ENCODE data around the gene PHLPP1.

The PHLPP1 gene

DNA sequence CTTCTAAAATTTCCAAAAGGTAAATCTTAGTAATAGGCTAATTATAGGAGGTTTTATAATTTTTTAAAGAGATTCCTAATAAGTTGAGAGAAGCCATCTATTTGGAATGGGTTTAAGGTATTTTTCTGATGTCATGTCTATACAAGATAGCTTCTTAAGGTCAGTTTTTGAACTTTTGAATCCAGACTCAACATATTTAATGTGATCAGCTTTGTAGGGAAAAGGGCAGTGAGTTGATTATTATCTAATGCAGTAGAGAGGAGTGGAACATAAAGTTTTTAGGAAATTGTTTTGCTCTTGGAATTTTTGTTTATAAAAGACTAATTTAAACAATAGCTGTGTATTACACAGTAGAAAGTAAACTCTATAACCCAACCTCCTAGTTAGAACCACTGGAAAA lies 96.3 kb downstream of the PHLPP1 start:
- no peak for DNase-seq (ENCODE audit: low read depth)

DNA sequence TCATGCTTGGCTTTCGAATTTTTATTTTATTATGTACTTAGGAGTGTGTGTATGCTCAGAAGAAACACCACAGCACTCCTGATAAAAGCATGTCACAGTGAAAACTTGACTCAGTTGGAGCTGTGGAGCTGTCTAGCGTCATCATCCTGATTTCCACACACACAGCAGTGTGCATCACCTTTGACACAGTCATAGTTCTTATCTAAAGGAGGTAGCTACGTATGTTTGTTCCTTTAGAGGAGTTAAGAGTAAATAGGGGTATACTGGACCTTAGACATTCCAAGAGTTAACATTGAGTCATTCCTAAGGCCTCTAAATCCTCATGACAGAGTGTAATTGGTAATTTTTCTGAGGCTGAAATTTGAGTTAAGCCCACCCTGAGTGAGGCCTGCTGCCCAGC lies 96.9 kb downstream of the PHLPP1 start:
- DNase-seq (ENCODE audit: low read depth) = no peak

DNA sequence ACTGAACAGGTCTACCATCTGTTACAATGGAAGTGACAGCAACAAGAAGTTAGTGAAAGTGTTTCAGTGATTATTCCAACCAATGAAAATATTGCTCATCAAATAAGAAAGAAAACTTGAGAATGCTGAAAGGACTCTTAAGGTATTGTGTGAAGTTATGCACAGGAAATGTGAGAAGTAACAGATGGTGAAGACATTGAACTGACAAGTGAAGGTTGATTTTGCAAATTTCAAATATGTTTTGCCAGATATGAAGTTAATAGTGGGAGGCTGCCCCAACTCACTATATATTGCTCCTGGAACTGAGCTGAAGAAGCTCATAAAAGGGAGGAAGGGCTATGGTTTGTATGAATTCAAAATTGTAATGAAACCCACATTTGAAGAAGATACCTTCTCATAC lies 97.5 kb downstream of the PHLPP1 start:
- DNase-seq (ENCODE audit: low read depth) = no peak

DNA sequence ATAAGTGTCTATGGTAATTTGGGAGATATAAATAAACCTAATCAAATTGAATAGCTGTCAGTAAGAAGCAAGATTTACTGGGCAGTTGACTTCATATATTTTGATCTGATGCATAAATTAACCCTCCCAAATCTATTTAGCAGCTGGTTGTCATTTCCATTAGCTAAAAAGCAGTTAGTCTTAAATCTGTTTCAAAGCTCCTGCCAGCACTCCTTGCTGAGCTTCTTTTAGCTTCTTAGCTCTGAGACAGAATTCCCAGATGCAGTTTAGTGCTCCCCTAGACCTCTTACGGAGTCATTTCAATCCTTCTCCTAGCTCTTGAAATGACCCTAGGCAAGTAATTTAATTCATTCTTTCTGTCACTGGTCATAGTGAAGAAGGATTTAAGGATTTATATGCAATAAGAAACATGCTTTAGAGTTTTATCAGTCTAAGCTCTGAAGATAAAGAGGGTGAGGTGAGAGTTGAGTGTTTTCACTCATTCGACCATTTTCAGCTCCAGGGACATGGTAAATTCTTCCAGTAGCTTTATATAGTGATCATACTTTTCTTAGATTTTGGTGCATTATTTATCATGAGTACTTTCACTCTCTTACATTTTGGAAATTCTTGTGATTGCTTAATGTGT lies 98.9 kb downstream of the PHLPP1 start:
- no peak for DNase-seq (ENCODE audit: low read depth)

DNA sequence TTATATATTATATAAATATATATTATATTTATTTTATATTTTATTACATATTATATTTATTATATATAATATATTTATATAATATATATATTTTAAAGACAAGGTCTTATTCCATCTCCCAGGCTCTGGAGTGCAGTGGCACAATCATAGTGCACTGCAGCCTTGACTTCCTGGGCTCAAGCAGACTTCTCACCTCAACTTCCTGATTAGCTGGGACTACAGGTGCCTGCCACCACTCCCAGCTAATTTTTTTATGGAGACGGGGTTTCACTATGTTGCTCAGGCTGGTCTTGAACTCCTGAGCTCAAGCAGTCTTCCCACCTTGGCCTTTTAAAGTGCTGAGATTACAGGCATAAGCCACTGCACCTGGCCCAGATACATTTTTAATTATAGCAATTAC lies 110.0 kb downstream of the PHLPP1 start:
- no peak for DNase-seq (ENCODE audit: low read depth)

DNA sequence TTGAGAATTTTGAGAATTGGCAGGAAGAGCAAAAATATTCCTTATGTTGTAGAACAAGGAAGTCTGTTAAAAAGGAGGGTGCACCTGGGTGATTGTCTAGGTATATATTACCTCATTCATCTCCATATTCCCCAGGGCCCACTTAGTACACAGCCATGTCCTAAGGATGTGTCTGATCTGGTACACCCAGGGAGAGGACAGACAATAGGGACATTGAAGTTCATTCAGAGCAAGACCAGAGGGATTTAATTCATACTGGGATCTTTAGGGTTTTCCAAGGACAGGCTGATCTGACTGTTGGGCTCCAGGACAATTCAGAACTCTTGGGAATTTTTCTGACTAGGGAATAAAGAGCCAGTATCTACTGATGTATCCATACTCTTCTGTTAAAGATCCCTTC lies 112.1 kb downstream of the PHLPP1 start:
- DNase-seq (ENCODE audit: low read depth) = no peak

DNA sequence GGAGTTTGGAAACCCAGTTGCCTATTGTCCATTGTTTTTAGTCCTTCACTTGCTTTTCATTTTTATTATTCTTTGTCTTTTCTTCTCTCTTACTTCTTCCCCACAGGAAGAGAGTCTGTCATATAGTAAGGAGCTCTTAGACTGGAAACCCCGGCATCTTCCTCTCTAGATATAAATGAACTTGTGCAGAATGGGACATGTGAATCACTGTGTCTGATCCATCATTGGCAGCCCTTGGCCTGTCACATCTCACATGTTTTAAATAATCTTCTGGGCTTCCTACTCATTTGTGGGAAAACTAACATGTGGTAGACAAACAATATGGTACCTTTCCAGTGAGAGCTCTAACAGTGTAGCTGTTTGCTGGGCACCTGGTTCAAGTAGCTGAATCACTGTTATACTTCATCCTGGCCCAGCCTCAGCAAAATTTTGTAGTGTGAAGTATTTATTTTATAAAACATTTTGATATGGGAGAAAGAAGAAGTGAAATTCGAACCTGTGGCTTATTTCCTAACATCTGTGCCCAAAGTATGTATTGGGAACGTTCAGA lies 112.8 kb downstream of the PHLPP1 start:
- DNase-seq (ENCODE audit: low read depth) = no peak

DNA sequence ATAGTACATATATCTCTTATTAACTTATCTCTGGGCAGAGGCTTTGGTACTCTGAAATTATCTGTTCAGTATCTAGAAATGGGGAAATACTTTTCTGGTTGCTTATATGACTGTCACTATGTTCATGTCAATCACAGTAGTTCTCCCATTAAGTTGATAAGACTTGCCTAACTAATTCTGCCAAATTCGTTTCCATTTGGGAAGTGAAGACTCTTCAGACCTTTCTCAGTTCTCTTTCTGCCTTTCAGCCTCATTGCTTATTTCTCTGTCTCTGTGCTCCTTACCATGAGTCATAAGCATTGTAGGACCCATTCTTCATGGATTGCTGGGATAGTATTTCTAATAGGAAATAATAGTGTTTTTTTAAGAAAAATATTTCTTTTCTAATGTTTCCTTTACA lies 113.5 kb downstream of the PHLPP1 start:
- DNase-seq (ENCODE audit: low read depth) = no peak

DNA sequence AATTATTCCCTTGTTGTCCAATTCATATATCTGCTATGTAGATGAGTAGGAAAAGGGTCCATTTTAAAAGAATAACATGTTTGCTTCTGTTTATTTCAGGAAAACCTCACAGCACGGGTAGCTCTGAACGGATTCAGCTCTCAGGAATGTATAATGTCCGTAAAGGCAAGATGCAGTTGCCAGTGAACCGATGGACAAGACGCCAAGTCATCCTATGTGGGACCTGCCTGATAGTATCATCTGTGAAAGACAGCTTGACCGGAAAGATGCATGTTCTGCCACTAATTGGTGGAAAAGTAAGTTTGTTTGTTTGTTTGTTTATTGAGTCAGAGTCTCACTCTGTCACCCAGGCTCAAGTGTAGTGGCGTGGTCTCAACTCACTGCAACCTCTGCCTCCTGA lies 114.6 kb downstream of the PHLPP1 start:
- no peak for DNase-seq (ENCODE audit: low read depth)

DNA sequence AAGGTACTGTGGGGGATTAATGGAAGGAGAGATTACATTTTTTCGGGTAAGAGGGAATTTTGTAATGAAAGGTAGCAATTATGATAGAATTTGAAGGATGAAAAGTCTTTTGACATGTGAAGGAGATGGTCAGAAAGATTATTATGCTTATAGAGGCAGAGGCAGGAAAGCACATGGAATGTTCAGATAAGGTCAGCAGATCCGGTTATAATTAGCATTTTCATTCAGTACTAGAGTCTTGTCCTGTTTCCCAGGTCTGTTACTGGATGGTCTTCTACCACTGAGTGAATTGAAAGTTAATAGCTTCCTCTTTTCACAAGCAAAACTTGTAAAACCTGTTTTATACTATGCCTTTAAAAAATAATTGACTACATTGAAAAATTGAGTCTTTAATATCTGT lies 116.9 kb downstream of the PHLPP1 start:
- DNase-seq (ENCODE audit: low read depth) = no peak

DNA sequence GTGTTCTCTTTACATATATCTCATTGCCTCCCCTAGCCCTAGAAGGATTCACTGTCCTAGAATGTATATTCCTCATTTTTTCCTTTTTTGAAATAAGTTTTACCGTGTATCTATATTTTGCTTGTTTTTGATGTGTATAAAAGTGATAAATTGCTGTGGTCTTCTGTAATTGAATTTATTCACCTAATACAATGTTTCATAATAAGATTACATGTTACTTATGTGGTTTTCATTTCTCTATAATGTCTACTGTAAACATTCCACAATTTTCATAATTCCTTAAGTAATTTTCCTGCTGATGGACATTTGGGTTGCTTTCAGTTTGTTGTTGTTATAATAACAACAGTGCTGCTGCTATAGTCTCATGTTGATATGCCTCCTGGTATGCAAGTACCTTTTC lies 118.2 kb downstream of the PHLPP1 start:
- DNase-seq (ENCODE audit: low read depth) = no peak

DNA sequence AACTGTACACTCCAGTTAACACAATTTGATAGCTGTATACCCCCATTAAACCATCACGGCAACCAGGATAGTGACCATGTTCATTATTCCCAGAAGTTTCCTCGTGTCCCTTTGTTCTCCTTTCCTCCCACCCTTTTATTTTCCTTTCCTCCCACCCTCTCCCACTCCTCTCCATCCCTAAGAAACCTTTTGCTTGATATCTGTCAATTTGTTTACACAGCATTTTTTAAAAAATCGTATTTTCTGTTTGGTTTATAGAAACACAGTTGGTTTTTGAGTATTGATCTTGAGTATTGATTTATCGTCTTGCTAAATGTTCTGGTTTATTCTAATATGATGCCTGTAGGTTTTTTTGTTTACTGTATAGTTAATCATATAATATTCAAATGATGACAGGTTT lies 119.4 kb downstream of the PHLPP1 start:
- no peak for DNase-seq (ENCODE audit: low read depth)

DNA sequence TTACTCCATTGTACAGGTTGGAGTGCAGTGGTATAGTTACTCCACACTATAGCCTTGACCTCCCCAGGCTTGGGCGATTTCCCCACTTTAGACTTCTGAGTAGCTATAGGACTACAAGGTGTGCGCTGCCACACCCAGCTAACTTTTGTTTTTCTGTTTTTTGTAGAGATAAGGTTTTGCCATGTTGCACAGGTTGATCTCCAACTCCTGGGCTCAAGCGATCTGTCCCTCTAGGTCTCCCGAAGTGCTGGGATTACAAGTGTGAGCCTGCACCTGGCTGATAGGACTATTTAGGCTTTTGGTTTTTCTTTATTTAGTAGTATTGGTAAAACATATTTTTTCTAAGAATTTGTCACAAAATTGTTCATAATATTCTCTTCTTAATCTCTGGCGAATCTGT lies 121.7 kb downstream of the PHLPP1 start:
- DNase-seq (ENCODE audit: low read depth) = no peak

DNA sequence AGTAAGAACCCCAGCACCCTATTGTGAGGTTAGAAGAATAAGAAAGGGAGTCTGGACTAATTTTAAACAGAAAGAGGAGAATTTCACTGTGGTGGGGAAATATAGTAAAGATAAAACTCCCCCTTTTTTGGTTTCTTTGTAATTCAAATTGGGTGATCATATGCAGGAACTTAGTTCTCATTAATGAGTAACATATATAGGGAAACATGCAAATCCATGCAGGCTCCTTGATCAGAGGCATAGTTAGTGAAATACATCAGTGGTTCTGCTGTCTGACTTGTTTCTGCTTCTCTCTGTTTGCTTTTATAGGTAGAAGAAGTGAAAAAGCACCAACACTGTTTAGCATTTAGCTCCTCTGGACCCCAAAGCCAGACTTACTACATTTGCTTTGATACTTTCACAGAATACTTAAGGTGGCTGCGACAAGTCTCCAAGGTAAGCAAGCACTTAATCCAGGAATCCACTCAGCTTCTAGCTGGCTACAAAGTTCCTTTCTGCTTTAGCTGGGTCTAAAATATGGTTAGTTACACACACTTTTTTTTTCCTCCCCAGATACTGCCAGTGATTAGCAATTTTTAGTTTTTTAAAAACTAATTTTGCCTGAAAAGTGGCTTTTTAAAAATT lies 123.2 kb downstream of the PHLPP1 start:
- no peak for DNase-seq (ENCODE audit: low read depth)

DNA sequence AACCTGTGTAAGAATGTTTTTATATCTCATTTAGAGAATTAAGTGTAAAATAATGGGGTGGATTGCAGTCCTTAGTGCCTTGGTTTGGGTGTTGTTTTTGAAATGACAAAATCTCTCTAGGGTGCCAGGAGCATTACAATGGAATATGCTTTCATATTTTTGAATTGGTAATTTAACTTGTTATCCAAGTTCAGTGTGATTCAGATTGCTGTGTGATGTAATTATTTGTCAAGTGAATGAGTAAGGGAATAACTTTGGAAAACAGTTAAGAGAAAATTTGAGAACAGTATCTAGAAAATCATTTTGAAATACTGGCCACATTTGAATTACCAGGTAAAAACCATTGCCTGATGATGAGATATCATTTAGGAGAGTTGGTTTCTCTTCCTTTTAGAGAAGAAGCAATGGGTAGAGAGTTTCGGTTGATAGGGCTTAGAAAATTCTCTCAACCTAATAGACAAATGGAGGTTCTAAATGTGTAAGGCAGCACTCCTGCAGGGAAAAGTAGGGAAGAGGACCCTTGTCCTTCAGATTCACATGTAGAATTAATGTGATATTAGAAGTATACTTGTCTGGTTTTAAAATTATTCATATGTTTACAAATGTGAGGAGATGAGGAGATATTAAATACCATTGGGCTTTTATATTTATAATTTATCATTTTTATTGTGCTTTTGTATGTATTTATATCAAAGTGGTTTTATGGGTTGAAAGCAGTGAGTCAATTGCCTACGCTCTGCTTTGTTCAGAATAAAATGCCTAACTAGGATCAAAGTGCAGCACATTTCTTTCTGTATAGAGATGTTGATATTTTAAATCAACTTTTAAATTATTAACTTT lies 124.8 kb downstream of the PHLPP1 start:
- no peak for DNase-seq (ENCODE audit: low read depth)

DNA sequence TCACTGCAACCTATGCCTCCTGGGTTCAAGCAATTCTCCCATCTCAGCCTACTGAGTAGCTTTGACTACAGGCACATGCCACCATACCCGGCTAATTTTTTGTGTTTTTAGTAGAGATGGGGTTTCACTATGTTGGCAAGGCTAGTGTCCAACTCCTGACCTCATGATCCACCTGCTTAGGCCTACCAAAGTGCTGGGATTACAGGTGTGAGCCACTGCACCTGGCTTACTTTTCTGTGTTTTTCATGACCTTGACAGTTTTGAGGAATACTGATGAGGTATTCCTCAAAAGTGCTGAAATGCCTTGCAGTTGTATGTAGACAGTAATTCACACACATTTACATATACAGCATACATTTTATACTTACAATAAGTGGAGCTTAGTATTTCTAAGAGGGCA lies 126.1 kb downstream of the PHLPP1 start:
- no peak for DNase-seq (ENCODE audit: low read depth)

DNA sequence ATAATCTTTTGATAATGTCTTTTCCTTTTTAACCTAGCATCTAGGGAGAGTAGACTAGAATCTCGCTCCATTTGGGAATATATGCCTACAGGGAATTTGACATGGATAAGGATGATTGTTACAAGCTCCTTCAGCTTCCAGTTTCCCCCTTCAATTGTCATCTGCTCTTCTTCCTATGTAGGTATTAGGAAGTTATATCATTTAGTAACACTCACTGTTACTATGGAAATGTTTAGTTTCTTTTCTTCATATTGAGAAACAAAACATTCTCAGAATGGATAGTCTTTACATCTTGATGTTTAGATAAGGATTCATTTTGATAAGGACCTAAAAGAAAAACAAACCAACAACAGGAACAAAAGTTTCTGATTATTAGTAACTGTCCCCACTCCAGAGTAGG lies 127.6 kb downstream of the PHLPP1 start:
- DNase-seq (ENCODE audit: low read depth) = no peak

DNA sequence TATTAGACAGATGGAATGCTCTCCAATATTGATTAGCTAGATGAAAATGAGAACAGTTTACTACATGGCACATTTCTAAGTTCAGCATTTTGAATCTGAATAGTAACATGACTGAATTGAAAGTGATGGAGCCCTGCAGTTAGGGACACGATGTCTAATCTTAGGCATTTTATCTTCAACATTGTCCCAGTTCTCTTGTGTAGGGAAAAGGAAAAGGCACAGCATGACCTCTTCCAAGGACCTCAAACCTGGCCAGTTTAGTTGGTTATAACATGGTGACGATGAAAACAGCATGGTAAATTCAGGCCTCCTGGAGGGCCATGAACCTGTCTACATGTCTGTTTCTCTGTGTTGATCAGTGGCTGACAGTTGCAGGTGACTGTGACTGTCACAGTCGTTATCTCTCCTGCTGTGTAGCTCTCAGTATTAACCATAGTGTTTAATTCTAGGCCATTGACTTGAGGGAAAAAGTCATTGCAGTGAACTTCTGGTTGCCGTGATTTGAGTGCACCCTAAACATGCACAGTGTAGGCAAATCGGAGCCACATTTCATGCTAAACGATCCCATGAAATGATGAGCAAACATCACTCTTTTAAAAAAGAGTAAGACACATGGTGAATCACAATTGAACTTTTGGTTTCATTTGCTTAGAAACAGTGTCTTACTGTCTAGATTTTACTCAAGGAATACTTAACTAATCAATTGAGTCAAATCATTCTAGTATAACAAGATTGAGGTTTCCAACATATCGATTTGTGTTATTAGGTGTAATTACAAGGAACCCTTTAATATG lies 129.7 kb downstream of the PHLPP1 start:
- no peak for DNase-seq (ENCODE audit: low read depth)

DNA sequence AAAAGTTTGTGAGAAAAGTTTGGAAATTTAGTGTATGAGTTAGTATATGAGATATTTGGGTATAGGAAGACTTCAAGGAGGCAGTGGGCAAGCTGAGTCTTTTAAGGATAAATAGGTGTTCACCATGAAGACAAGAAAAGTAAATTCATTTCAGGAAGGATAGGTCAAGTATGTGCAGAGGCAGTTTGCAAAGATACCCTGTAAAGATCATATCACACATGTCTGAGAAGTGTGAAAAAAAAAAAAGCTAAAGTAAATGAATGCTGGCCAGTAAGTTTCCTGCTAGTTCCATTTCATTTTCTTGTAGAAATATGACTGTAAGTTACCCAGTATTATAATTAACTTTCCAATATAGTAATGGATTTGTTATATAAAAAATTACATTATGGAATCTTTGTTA lies 131.0 kb downstream of the PHLPP1 start:
- no peak for DNase-seq (ENCODE audit: low read depth)

DNA sequence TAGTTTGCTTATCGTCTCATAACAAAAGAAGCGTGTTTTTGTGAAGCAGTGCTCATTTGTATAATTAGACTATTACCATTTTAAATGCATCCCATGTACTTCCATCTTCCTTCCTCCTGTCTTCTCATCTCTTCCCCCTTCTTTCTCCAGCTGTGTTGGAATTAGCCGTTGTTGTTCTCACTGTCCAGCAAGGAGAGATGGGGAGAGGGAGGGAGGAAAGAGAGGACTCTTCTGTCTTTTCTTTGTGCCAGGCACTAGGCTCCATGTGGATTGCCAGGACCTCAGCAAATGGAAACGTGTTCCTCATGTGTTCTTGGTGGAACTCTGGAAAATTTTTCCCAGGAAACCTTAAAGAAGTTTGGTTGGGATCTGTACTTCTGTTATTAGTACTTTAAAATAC lies 131.7 kb downstream of the PHLPP1 start:
- no peak for DNase-seq (ENCODE audit: low read depth)

DNA sequence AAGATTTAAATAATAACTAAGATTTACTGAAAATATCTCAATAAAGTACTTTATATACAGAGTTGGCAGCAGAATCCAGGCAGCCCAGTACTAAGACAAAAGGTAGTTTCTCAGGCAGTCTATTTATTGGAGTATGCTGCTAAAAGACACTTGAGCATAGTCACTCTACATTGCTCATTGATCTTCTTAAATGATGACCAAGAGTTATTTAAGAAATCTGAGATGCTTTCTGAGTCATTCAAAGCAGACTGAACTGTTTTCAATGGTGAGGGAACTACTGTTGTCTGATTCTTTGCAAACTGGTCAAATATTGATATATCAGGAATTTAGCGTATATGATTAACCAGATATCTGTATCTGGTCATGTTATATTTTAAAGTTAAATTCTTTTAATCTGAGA lies 133.6 kb downstream of the PHLPP1 start:
- DNase-seq (ENCODE audit: low read depth) = no peak

DNA sequence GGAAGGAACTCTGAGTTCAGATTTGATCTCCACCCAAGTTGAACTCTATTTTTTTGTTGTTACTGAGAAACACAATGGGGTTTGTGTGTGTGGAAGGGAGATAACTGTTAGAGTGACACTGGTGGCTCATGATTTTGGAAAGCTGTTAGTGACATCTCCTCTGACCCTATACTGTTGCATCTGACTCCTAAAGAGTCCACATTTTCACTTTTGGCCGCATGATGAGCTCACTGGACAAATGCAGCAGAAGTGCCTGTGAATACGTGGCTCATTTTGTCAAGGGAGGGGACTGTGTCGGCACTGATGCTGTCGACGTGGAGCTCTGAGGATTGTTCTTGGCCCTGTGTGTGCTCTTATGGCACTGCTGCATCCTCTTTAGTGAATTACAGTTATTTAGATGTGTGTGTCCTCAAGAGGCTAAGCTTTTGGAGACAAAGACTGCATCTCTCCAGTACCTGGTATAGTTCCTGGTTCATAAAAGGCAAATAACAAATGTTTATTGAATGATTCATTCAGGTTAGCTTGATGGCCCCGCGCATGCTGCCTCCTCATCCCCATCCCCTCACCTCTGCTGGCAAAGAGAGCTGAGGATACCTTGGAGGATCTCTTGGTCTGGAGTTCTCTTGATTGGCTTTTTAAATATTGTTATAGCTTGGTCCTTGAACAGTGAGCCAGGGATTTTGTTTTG lies 135.4 kb downstream of the PHLPP1 start:
- DNase-seq (ENCODE audit: low read depth) = no peak

All from stimulated activated CD8-positive, alpha-beta memory T cell treated with anti-CD3 and anti-CD28 coated beads, Interleukin-4, amount 100 ng/mL, for 24 hours (primary cell).